ENCODE results near the gene THOC6. TPM values are rescaled to one million over a fixed set of nuclear protein-coding genes. Genes with fewer than 3 reads are reported as not detected.

The THOC6 gene
- total and polyA plus RNA-seq, 2 experiments from 2014 or later = 71.4 to 90.6 TPM

GRCh38 chr16:3009568-3010390 lies 14.1 kb upstream of the THOC6 start:
- Mint-ChIP-seq H3K4me1 (peaks cover 66% of the 10 kb centered on the region), H3K36me3 (ENCODE audit: low read depth) (peaks cover 18% of the 10 kb centered on the region), H3K9me3 (no peaks in the 10 kb centered on the region), H3K4me3 (peak overlapping the region; percentile 82), H3K27ac (peak overlapping the region; percentile 100), H3K27me3 (ENCODE audit: insufficient read depth, low read depth, poor library complexity) (peaks cover 54% of the 10 kb centered on the region)
- no peaks in the 10 kb centered on the region for H3K36me3 ChIP-seq (ENCODE audit: insufficient read depth)
- H3K79me2 ChIP-seq (replicated peaks; ENCODE audit: insufficient read depth) = no peaks in the 10 kb centered on the region; the same call in 1 of the 2 replicates
- DNase-seq (ENCODE audit: low spot score) (peak; percentile 97), ATAC-seq (peak; percentile 20)
- H4K20me1 ChIP-seq (replicated peaks; ENCODE audit: insufficient read depth) = peaks cover 1% of the 10 kb centered on the region; the same call in 1 of the 2 replicates
- H3K9me2 ChIP-seq (ENCODE audit: insufficient read depth) = no peaks in the 10 kb centered on the region
- peak; percentile 33 for TF ChIP-seq REST (IDR thresholded peaks at IDR 0.05; ENCODE audit: unreplicated experiment)
- no peak for TF ChIP-seq ZNF462 (CRISPR knock-in tag; IDR thresholded peaks at IDR 0.05)
- TF ChIP-seq EZH2 (IDR thresholded peaks at IDR 0.05; ENCODE audit: low read depth, unreplicated experiment) = no peak
- 0 out of 2 replicates have a peak, but pooled peaks have one; percentile 17 for TF ChIP-seq CREB1 (CRISPR knock-in tag; IDR thresholded peaks at IDR 0.05; ENCODE audit: low read depth)
- TF ChIP-seq JUNB (IDR thresholded peaks at IDR 0.05; ENCODE audit: unreplicated experiment) = no peak
- no peak for TF ChIP-seq CTCF (conservative IDR thresholded peaks at IDR 0.05; ENCODE audit: low read depth in 2 of 2)
- TF ChIP-seq ETS1 (IDR thresholded peaks at IDR 0.05) = 0 out of 2 replicates have a peak, but pooled peaks have one; percentile 17
- peak; percentile 64; the same call in 1 of the 2 replicates for TF ChIP-seq POLR2AphosphoS5 (IDR thresholded peaks at IDR 0.05; ENCODE audit: low read depth)
- no peak for TF ChIP-seq NANOG (IDR thresholded peaks at IDR 0.05; ENCODE audit: borderline replicate concordance)
- peak overlapping the region; percentile 55 for H3K4me3 ChIP-seq
- peaks cover 11% of the 10 kb centered on the region for H3K27me3 ChIP-seq (ENCODE audit: insufficient read depth)
- no peak overlapping the region for H2AFZ ChIP-seq
- peaks cover 58% of the 10 kb centered on the region for H3F3A ChIP-seq (replicated peaks; ENCODE audit: low read depth)
- peak overlapping the region; percentile 100 for H3K27ac ChIP-seq (ENCODE audit: low read depth)
- H3K4me2 ChIP-seq = peak overlapping the region; percentile 84
- peaks cover 82% of the 10 kb centered on the region for H3K4me1 ChIP-seq (ENCODE audit: insufficient read depth)

Data from GM23338 (cell line).